ENCODE results near the gene PDCD1. TPM values are rescaled to one million over a fixed set of nuclear protein-coding genes. Genes with fewer than 3 reads are reported as not detected.

PDCD1 gene
- total RNA-seq, 1 experiment from 2014 or later = not detected

GRCh38 chr2:241817126-241817820, 41.4 kb downstream of the PDCD1 start:
- intact Hi-C loops (cut with micrococcal nuclease) = no loop called here
- ATAC-seq (no peak), DNase-seq (no peak)
- ChIA-PET POLR2A (ENCODE audit: unreplicated experiment) (no interaction called here), CTCF (no interaction called here)
- Histone ChIP-seq H3K9me3 (ENCODE audit: low read length) (no peaks in the 10 kb centered on the region), H3K36me3 (ENCODE audit: low read depth, low read length) (no peaks in the 10 kb centered on the region), H3K79me2 (ENCODE audit: low read length) (no peaks in the 10 kb centered on the region), H3K4me3 (ENCODE audit: low read length) (no peak overlapping the region), H3K27ac (ENCODE audit: low read length) (no peak overlapping the region), H3K27me3 (ENCODE audit: low read length) (no peaks in the 10 kb centered on the region), H3K4me1 (ENCODE audit: insufficient read depth, low read length) (no peaks in the 10 kb centered on the region), H3K9ac (ENCODE audit: low read length) (no peak overlapping the region), H4K20me1 (ENCODE audit: low read length) (no peaks in the 10 kb centered on the region), H3F3A (ENCODE audit: low read length, unreplicated experiment) (no peaks in the 10 kb centered on the region), H3K9me2 (replicated peaks; ENCODE audit: low read length) (no peaks in the 10 kb centered on the region), H2AFZ (ENCODE audit: low read length) (no peak overlapping the region), H3K4me2 (ENCODE audit: low read length) (no peak overlapping the region)
- no peak for TF ChIP-seq EZH2phosphoT487 (IDR thresholded peaks at IDR 0.05; ENCODE audit: borderline replicate concordance, low read length)
- no peak for TF ChIP-seq EZH2 (IDR thresholded peaks at IDR 0.05; ENCODE audit: low read length, unreplicated experiment)
- no peak for TF ChIP-seq CTCF (conservative IDR thresholded peaks at IDR 0.05; ENCODE audit: low read depth, low read length)
- no TSS peak for BruUV-seq (replicated peaks)

DNA sequence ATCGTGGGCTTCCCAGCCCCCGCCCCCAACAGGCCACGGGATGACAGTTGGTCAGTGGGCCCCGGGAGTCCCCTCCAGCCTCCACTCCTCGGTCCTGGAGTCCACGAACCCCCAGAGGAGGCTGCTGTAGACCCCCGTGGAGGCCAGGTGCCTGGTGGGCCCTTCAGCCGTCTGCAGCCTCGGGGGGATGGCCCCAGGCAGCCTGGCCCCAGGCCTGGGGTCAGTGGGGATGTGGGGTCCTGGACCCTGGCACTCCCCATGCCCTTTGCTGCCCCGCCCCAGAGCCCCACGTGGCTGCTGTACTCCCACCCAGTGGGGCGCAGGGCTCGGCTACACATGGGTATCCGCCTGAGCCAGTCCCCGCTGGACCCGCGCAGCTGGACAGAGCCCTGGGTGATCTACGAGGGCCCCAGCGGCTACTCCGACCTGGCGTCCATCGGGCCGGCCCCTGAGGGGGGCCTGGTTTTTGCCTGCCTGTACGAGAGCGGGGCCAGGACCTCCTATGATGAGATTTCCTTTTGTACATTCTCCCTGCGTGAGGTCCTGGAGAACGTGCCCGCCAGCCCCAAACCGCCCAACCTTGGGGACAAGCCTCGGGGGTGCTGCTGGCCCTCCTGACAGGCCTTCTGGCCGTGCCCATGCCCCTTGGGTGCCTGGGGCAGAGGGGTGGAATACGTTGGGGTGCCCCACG, 42.1 kb downstream of the PDCD1 start:
- Histone ChIP-seq H3K27ac (ENCODE audit: low read length) (no peak overlapping the region), H3K79me2 (ENCODE audit: low read length) (no peaks in the 10 kb centered on the region), H4K20me1 (ENCODE audit: low read length) (no peaks in the 10 kb centered on the region), H3K4me2 (ENCODE audit: low read length) (no peak overlapping the region), H3K9me2 (replicated peaks; ENCODE audit: low read length) (no peaks in the 10 kb centered on the region), H3K36me3 (ENCODE audit: low read depth, low read length) (no peaks in the 10 kb centered on the region), H3K4me3 (ENCODE audit: low read length) (no peak overlapping the region), H3K4me1 (ENCODE audit: insufficient read depth, low read length) (no peaks in the 10 kb centered on the region), H3F3A (ENCODE audit: low read length, unreplicated experiment) (no peaks in the 10 kb centered on the region), H3K27me3 (ENCODE audit: low read length) (no peaks in the 10 kb centered on the region), H2AFZ (ENCODE audit: low read length) (no peak overlapping the region), H3K9ac (ENCODE audit: low read length) (no peak overlapping the region), H3K9me3 (ENCODE audit: low read length) (no peaks in the 10 kb centered on the region)
- no peak for ATAC-seq
- TF ChIP-seq EZH2 (IDR thresholded peaks at IDR 0.05; ENCODE audit: low read length, unreplicated experiment) = no peak
- TF ChIP-seq CTCF (conservative IDR thresholded peaks at IDR 0.05; ENCODE audit: low read depth, low read length) = no peak
- no peak for TF ChIP-seq EZH2phosphoT487 (IDR thresholded peaks at IDR 0.05; ENCODE audit: borderline replicate concordance, low read length)
- POLR2A ChIA-PET (ENCODE audit: unreplicated experiment) = no interaction called here
- CTCF ChIA-PET = no interaction called here
- intact Hi-C loops (cut with micrococcal nuclease) = no loop called here
- DNase-seq = no peak
- no TSS peak for BruUV-seq (replicated peaks)

All from PC-3 (cell line).